HL-60 (cell line): ENCODE results near the gene POM121L2.

Source experiments
- DNase-seq, 2 experiments: peaks; one replicate each; pipeline ENCODE4 v3.0.0-alpha.2; 2010 to 2020; ENCODE audit warnings: low read depth in 1 of 2, low spot score in 1 of 2
- H3K27ac ChIP-seq: fragments of 250-450 bp; sonication (Bioruptor Pico); replicated peaks from 2 replicates; pipeline ENCODE4 v1.5.1; 2020; ENCODE audit warnings: mild to moderate bottlenecking, moderate library complexity
- H3K27me3 ChIP-seq: fragments of 250-450 bp; sonication (Bioruptor Pico); 2 replicates; pipeline ENCODE4 v1.5.1; 2021; ENCODE audit warnings: mild to moderate bottlenecking, moderate library complexity; ENCODE audit not compliant: insufficient read depth, poor library complexity, severe bottlenecking
- H3K4me3 ChIP-seq: replicated peaks from 2 replicates; pipeline ENCODE4 v1.5.1; 2011; ENCODE audit warnings: mild to moderate bottlenecking, control low read depth, low read length; ENCODE audit not compliant: insufficient read depth
- CTCF ChIP-seq: IDR thresholded peaks from one replicate; pipeline ENCODE4 v1.5.1; 2011; ENCODE audit warnings: low read length, control low read depth, inconsistent platforms; ENCODE audit not compliant: insufficient read depth
- GABPA ChIP-seq: IDR thresholded peaks from 2 replicates; pipeline ENCODE4 v1.6.1; 2012; ENCODE audit warnings: low read depth
- POLR2AphosphoS5 ChIP-seq: IDR thresholded peaks from 2 replicates; pipeline ENCODE4 v1.6.1; 2012; ENCODE audit warnings: low read depth
- REST ChIP-seq: IDR thresholded peaks from 2 replicates; pipeline ENCODE4 v1.6.1; 2012; ENCODE audit warnings: low read depth; ENCODE audit not compliant: insufficient replicate concordance
- SPI1 ChIP-seq: IDR thresholded peaks from 2 replicates; pipeline ENCODE4 v1.6.1; 2012; ENCODE audit warnings: low read depth, mild to moderate bottlenecking, borderline replicate concordance

Gene POM121L2

GRCh38 chr6:27295301-27296079 is 16.6 kb downstream of the POM121L2 start:
- H3K4me3 ChIP-seq, result no peak overlapping the region
- no peak for DNase-seq
- no peaks in the 10 kb centered on the region for H3K27me3 ChIP-seq
- no peak overlapping the region for H3K27ac ChIP-seq
- no peak for TF ChIP-seq CTCF
- no peak for TF ChIP-seq REST
- no peak for TF ChIP-seq GABPA
- no peak for TF ChIP-seq SPI1
- no peak for TF ChIP-seq POLR2AphosphoS5

GRCh38 chr6:27294409-27294808 is 17.7 kb downstream of the POM121L2 start:
- DNase-seq, result no peak
- no peaks in the 10 kb centered on the region for H3K27me3 ChIP-seq
- TF ChIP-seq SPI1 (no peak), CTCF (no peak), REST (no peak), GABPA (no peak), POLR2AphosphoS5 (no peak)
- no peak overlapping the region for H3K27ac ChIP-seq
- no peak overlapping the region for H3K4me3 ChIP-seq

GRCh38 chr6:27293436-27294098 is 18.5 kb downstream of the POM121L2 start:
- H3K27me3 ChIP-seq, result peaks cover 4% of the 10 kb centered on the region
- no peak overlapping the region for H3K4me3 ChIP-seq
- no peak overlapping the region for H3K27ac ChIP-seq
- TF ChIP-seq SPI1, result no peak
- TF ChIP-seq CTCF, result no peak
- no peak for TF ChIP-seq GABPA
- TF ChIP-seq POLR2AphosphoS5, result no peak
- TF ChIP-seq REST, result no peak
- DNase-seq, result no peak
